KMS-11 (cell line): Measurements from ENCODE around the gene PASK.

ENCODE experiments used
- H2AFZ ChIP-seq: fragments of 200-600 bp; sonication (generic); 2 replicates; pipeline ENCODE4 v1.6.1; 2016; ENCODE audit warnings: antibody characterized with exemption, mixed run types, low read depth
- H3K27ac ChIP-seq: fragments of 200-600 bp; sonication (generic); 2 replicates; pipeline ENCODE4 v1.6.1; 2016; ENCODE audit warnings: mild to moderate bottlenecking, mixed run types
- H3K27me3 ChIP-seq: fragments of 200-600 bp; sonication (generic); 2 replicates; pipeline ENCODE4 v1.6.1; 2017; ENCODE audit warnings: mild to moderate bottlenecking, low read depth, mixed run types, moderate library complexity; ENCODE audit not compliant: insufficient read depth
- H3K36me3 ChIP-seq: fragments of 200-600 bp; sonication (generic); 2 replicates; pipeline ENCODE4 v1.6.1; 2017; ENCODE audit warnings: mild to moderate bottlenecking, mixed run types; ENCODE audit not compliant: insufficient read depth
- H3K4me1 ChIP-seq: fragments of 200-600 bp; sonication (generic); 2 replicates; pipeline ENCODE4 v1.6.1; 2016; ENCODE audit warnings: mild to moderate bottlenecking, low read depth, mixed run types; ENCODE audit not compliant: poor library complexity, severe bottlenecking
- H3K4me2 ChIP-seq: fragments of 200-600 bp; sonication (generic); 2 replicates; pipeline ENCODE4 v1.7.0; 2016; ENCODE audit warnings: mild to moderate bottlenecking, mixed run types
- H3K4me3 ChIP-seq: fragments of 200-600 bp; sonication (generic); IDR thresholded peaks from 2 replicates; pipeline ENCODE4 v1.6.1; 2017; ENCODE audit warnings: low read depth, low read length, mixed read lengths; ENCODE audit not compliant: insufficient read depth
- H3K79me2 ChIP-seq: fragments of 200-600 bp; sonication (generic); 2 replicates; pipeline ENCODE4 v1.6.1; 2016; ENCODE audit warnings: low read depth, mixed run types; ENCODE audit not compliant: insufficient read depth
- H3K9ac ChIP-seq: fragments of 200-600 bp; sonication (generic); 2 replicates; pipeline ENCODE4 v1.6.1; 2016; ENCODE audit warnings: mild to moderate bottlenecking, mixed run types
- H4K20me1 ChIP-seq: fragments of 200-600 bp; sonication (generic); 2 replicates; pipeline ENCODE4 v1.6.1; 2016; ENCODE audit warnings: mild to moderate bottlenecking, mixed run types; ENCODE audit not compliant: insufficient read depth
- TF ChIP-seq, protein P1 (sequence below): fragments of 200-600 bp; sonication (generic); conservative IDR thresholded peaks from 2 replicates; pipeline ENCODE4 v1.6.1; 2017; ENCODE audit warnings: low read depth, mild to moderate bottlenecking, antibody characterized with exemption, low read length, moderate library complexity, mixed read lengths

Gene PASK

DNA sequence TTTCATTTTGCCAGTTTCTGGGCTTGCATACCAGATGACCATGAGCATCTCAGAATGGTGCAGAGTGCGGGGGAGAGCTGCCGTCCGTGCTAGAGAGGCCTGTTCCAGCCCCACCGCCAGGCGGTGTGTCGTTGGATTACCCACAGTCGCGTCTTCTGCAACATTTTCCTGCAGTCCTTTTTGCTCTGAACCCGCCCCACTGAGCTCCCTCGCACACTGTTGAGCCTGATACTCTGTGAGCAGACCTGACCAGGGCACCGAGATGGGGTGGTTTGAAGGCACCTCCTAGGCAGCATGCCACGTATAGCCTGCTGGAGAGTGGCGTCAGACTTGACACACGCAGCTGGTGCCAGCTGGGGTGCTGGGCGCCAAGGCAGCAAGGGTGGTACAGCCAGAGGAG lies 19.1 kb upstream of the PASK start:
- H3K4me3 ChIP-seq, result no peak overlapping the region
- TF ChIP-seq, protein P1, sequence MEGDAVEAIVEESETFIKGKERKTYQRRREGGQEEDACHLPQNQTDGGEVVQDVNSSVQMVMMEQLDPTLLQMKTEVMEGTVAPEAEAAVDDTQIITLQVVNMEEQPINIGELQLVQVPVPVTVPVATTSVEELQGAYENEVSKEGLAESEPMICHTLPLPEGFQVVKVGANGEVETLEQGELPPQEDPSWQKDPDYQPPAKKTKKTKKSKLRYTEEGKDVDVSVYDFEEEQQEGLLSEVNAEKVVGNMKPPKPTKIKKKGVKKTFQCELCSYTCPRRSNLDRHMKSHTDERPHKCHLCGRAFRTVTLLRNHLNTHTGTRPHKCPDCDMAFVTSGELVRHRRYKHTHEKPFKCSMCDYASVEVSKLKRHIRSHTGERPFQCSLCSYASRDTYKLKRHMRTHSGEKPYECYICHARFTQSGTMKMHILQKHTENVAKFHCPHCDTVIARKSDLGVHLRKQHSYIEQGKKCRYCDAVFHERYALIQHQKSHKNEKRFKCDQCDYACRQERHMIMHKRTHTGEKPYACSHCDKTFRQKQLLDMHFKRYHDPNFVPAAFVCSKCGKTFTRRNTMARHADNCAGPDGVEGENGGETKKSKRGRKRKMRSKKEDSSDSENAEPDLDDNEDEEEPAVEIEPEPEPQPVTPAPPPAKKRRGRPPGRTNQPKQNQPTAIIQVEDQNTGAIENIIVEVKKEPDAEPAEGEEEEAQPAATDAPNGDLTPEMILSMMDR, result no peak
- no peaks in the 10 kb centered on the region for H3K79me2 ChIP-seq
- H3K4me1 ChIP-seq, result no peaks in the 10 kb centered on the region
- H3K27me3 ChIP-seq, result no peaks in the 10 kb centered on the region
- H4K20me1 ChIP-seq, result no peaks in the 10 kb centered on the region
- H3K27ac ChIP-seq, result no peak overlapping the region
- no peak overlapping the region for H3K4me2 ChIP-seq
- no peaks in the 10 kb centered on the region for H3K36me3 ChIP-seq
- H3K9ac ChIP-seq, result no peak overlapping the region
- H2AFZ ChIP-seq, result no peak overlapping the region

DNA sequence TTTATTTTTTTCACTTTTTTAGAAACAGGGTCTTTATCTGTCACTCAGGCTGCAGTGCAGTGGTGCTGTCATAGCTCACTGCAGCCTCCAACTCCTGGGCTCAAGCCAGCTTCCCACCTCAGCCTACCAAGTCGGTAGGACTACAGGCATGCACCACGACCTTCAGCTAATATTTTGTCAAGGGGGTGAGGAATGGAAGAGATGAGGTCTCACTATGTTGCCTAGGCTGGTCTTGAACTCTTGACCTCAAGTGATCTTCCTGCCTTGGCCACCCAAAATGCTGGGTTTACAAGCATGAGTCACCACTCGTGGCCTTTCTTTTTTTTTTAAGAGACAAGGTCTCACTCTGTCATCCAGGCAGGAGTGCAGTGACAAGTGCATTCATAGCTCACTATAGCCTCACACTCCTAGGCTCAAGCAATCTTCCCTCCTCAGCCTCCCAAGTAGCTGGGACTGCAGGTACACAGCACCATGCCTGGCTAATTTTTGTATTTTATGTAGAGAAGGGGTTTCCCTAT lies 14.4 kb upstream of the PASK start:
- Histone ChIP-seq H3K27me3 (no peaks in the 10 kb centered on the region), H3K79me2 (no peaks in the 10 kb centered on the region), H4K20me1 (no peaks in the 10 kb centered on the region), H3K36me3 (no peaks in the 10 kb centered on the region), H3K9ac (no peak overlapping the region), H2AFZ (no peak overlapping the region), H3K4me3 (no peak overlapping the region), H3K27ac (no peak overlapping the region), H3K4me2 (no peak overlapping the region), H3K4me1 (no peaks in the 10 kb centered on the region)
- TF ChIP-seq, protein P1, result no peak

DNA sequence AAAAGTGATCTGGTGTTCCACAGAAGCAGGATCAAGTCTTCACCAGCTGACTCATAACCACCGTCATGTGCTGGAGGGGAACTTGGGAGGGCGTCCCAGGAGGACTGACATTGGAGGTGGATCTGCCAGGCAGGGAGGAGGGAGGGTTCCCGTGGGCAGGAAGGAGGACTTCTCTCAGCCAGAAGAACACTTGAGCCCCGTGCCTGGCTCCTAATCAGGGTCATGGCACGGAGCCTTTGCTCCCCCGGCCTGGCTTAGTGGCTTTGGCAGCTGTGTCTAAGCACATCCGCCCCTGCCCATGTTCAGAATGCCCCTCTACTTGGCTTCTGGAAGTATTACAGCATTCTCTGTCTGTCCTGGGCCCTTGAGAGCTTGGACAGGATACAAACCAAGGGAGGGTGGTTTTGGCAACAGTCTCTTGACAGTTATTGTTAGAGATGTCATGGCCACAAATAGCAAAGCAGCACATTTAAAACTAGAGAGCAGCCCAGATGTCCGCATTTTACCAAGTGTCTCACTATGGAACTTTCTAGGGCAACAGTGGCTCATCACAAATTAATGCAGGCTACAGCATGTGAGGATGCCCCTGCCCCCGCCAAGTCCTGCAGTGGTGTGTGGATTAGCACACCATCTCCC lies 12.5 kb upstream of the PASK start:
- Histone ChIP-seq H4K20me1 (no peaks in the 10 kb centered on the region), H3K36me3 (no peaks in the 10 kb centered on the region), H3K27ac (no peak overlapping the region), H3K4me3 (no peak overlapping the region), H3K4me1 (no peaks in the 10 kb centered on the region), H3K9ac (no peak overlapping the region), H2AFZ (no peak overlapping the region), H3K4me2 (no peak overlapping the region), H3K27me3 (no peaks in the 10 kb centered on the region), H3K79me2 (no peaks in the 10 kb centered on the region)
- TF ChIP-seq, protein P1, result no peak

DNA sequence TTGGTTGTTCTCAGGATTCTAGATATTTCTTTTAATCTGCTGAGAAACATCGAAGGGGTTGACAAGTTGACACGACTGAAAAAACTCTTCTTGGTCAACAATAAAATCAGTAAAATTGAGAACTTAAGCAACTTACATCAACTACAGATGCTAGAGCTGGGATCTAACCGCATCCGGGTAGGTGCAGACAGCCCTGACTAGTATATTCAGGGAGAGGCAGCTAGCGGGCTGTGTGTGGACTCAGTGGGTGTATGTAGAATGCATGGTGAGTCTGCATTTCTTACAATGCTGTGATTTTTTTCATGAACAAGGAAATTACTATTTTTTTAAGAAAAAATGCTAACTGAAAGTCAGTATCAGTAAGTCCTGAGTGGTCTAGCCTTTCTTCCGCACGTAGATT lies 11.0 kb upstream of the PASK start:
- no peak overlapping the region for H2AFZ ChIP-seq
- H3K79me2 ChIP-seq, result no peaks in the 10 kb centered on the region
- TF ChIP-seq, protein P1, result no peak
- no peaks in the 10 kb centered on the region for H4K20me1 ChIP-seq
- no peak overlapping the region for H3K4me3 ChIP-seq
- H3K9ac ChIP-seq, result no peak overlapping the region
- H3K27me3 ChIP-seq, result no peaks in the 10 kb centered on the region
- H3K27ac ChIP-seq, result no peak overlapping the region
- no peak overlapping the region for H3K4me2 ChIP-seq
- no peaks in the 10 kb centered on the region for H3K4me1 ChIP-seq
- H3K36me3 ChIP-seq, result no peaks in the 10 kb centered on the region
